Esophagus muscularis mucosa (tissue), 4 donors: ENCODE results near the gene UBE2G2. TPM values are rescaled to one million over a fixed set of nuclear protein-coding genes. Genes with fewer than 3 reads are reported as not detected.

Experiments used
- DNase-seq: peaks from one replicate; pipeline ENCODE4 v3.0.0-alpha.2; 2017; ENCODE audit errors: extremely low spot score
- H3K27ac ChIP-seq, 4 donors: fragments of 200-600 bp; sonication (generic); replicated peaks in 1 of 4; 1 replicate in 3 of 4; 2 replicates in 1 of 4; pipeline ENCODE4 v1.5.1; 2016 to 2019; ENCODE audit warnings: mild to moderate bottlenecking in 1 of 4
- H3K27me3 ChIP-seq, 4 donors: fragments of 200-600 bp; sonication (generic); one replicate each; pipeline versions ENCODE4 v1.5.1 to v1.6.0; 2016 to 2019
- H3K36me3 ChIP-seq, 4 donors: fragments of 200-600 bp; sonication (generic); one replicate each; pipeline ENCODE4 v1.5.1; 2016 to 2019
- H3K4me1 ChIP-seq, 4 donors: fragments of 200-600 bp; sonication (generic); one replicate each; pipeline ENCODE4 v1.5.1; 2016 to 2019
- H3K4me3 ChIP-seq, 4 donors: fragments of 200-600 bp; sonication (generic); 1 replicate in 2 of 4; 2 replicates in 2 of 4; pipeline ENCODE4 v1.5.1; 2016 to 2019; ENCODE audit warnings: mild to moderate bottlenecking in 4 of 4, moderate library complexity in 1 of 4
- H3K9me3 ChIP-seq, 4 donors: fragments of 200-600 bp; sonication (generic); 1 replicate in 3 of 4; 2 replicates in 1 of 4; pipeline ENCODE4 v1.5.1; 2016 to 2019
- EP300 ChIP-seq: sonication (generic); formaldehyde crosslinking; IDR thresholded peaks from one replicate; pipeline ENCODE4 v1.6.1; 2017; ENCODE audit warnings: antibody characterized with exemption
- POLR2A ChIP-seq: fragments of 450-650 bp; IDR thresholded peaks from one replicate; pipeline ENCODE4 v1.6.1; 2017; ENCODE audit warnings: antibody characterized with exemption, moderate library complexity, mild to moderate bottlenecking, low read depth
- POLR2AphosphoS5 ChIP-seq, 2 donors: sonication (generic); formaldehyde crosslinking; IDR thresholded peaks; one replicate each; pipeline ENCODE4 v1.6.1; 2017; ENCODE audit warnings: antibody characterized with exemption in 2 of 2
- WGBS: methylation state at CpG from one replicate; pipeline ENCODE4 v1.1.5; 2018; 5-methylcytosine and 5-hydroxymethylcytosine counted together
- intact Hi-C: fragments of 100-400 bp; cut with DNase I; formaldehyde crosslinking; loops from one replicate; pipeline ENCODE4 v1.15.1; 2023
- total RNA-seq, 4 donors: library from RNA; depleted of rRNA; stranded (reverse); fragments of >200 nt; gene quantifications; one replicate each; pipeline versions ENCODE4 v1.1.0 to v1.2.1, GENCODE V29; 2016
- TF ChIP-seq, protein P1 (sequence below), 3 experiments: fragments of 200-600 bp in 2 of 3; fragments of 450-650 bp in 1 of 3; sonication (generic) in 2 of 3; IDR thresholded peaks; one replicate each; pipeline ENCODE4 v1.5.1; 2017 to 2019; ENCODE audit warnings: antibody characterized with exemption in 3 of 3, mild to moderate bottlenecking in 2 of 3, moderate library complexity in 1 of 3

The UBE2G2 gene
- total RNA-seq, 4 donors from 2014 or later, result 74.4 to 174 (median 81.7) TPM

DNA sequence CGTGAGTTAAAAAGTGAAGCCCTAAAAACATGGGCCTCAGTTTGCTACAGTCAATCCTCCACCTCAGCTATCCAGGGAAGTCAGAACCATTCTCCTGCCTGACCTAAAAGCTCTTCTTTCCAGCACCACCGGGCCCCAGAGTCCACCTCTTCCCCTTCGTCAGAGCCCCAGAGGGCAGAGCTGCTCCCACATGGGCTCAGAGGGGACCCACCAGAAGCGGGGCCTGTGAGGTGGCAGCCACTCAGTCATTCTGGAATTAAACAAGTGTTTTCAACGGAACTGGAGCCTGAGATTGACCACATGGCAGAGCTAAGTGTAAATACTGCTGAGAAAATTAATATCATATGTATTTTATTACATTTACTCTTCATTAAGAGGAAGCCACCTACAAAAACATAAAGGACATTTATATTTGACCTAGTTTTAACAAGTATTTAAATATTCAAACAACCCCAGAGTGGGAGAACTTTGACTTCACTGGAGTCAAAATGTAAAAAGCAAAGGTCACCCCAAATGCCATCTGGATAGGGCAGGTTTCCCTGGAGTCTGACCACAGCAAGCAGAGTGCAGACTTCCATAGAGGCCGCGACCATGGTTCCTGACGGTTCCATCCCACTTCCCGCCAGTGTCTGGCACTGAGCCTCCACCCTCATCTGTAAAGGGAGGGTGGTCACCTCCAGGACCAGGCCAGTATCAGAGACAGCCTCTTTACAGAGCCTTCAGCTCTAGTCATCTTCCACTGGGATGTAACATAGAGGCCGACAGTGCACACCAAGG, 14.4 kb upstream of the UBE2G2 start:
- Histone ChIP-seq H3K36me3 (peaks cover 0 to 32% (median 20%) of the 10 kb centered on the region in 4 donors), H3K4me3 (no peak overlapping the region), H3K27ac (peak overlapping the region in 1 of 4 donors; percentile 30), H3K9me3 (peaks cover 0 to 24% (median 9%) of the 10 kb centered on the region in 4 donors), H3K27me3 (no peaks in the 10 kb centered on the region), H3K4me1 (peaks cover 24 to 51% (median 41%) of the 10 kb centered on the region in 4 donors)
- DNase-seq, result no peak
- intact Hi-C loops, result loop anchor here (5.0 kb wide), 2 partner anchors 56 to 116 kb away; partner anchors contain the start of gene PTTG1IP
- 70% methylated on average over 10 of the region's 10 CpGs for WGBS
- no peak for TF ChIP-seq POLR2A
- TF ChIP-seq EP300, result no peak
- TF ChIP-seq POLR2AphosphoS5 (IDR thresholded peaks at IDR 0.05), result no peak
- TF ChIP-seq, protein P1, sequence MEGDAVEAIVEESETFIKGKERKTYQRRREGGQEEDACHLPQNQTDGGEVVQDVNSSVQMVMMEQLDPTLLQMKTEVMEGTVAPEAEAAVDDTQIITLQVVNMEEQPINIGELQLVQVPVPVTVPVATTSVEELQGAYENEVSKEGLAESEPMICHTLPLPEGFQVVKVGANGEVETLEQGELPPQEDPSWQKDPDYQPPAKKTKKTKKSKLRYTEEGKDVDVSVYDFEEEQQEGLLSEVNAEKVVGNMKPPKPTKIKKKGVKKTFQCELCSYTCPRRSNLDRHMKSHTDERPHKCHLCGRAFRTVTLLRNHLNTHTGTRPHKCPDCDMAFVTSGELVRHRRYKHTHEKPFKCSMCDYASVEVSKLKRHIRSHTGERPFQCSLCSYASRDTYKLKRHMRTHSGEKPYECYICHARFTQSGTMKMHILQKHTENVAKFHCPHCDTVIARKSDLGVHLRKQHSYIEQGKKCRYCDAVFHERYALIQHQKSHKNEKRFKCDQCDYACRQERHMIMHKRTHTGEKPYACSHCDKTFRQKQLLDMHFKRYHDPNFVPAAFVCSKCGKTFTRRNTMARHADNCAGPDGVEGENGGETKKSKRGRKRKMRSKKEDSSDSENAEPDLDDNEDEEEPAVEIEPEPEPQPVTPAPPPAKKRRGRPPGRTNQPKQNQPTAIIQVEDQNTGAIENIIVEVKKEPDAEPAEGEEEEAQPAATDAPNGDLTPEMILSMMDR (IDR thresholded peaks at IDR 0.05), result no peak

DNA sequence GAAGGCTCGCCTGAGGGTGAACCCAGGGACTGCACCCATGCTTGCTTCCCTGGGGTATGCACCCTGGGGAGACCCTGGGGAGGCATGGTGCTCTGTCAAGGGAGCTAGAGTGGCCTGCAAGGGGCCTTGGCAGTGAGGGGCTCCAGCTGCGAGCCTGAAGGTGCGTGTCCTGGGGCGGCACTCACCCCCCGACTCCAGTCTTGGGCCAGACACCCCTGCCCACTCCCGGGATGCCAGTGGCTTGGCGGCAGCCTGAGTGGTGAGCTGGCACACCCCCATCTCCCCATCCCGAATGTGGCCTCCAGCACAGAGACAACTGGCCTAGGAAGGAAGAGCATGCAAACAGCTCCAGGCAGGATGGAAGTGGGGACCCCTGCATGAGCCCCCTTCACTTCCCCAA, 13.6 kb upstream of the UBE2G2 start:
- DNase-seq, result no peak
- peaks cover 0 to 40% (median 27%) of the 10 kb centered on the region in 4 donors for H3K36me3 ChIP-seq
- H3K27ac ChIP-seq, result no peak overlapping the region
- peaks cover 24 to 51% (median 41%) of the 10 kb centered on the region in 4 donors for H3K4me1 ChIP-seq
- no peak overlapping the region for H3K4me3 ChIP-seq
- WGBS, result 67% methylated on average over 4 of the region's 8 CpGs
- TF ChIP-seq, protein P1 (IDR thresholded peaks at IDR 0.05), result no peak
- TF ChIP-seq POLR2A, result no peak
- no peak for TF ChIP-seq POLR2AphosphoS5 (IDR thresholded peaks at IDR 0.05)
- TF ChIP-seq EP300, result no peak
- intact Hi-C loops, result loop anchor here (5.0 kb wide), 2 partner anchors 57 to 117 kb away; partner anchors contain the start of gene PTTG1IP
- no peaks in the 10 kb centered on the region for H3K27me3 ChIP-seq
- H3K9me3 ChIP-seq, result peaks cover 0 to 16% (median 7%) of the 10 kb centered on the region in 4 donors

DNA sequence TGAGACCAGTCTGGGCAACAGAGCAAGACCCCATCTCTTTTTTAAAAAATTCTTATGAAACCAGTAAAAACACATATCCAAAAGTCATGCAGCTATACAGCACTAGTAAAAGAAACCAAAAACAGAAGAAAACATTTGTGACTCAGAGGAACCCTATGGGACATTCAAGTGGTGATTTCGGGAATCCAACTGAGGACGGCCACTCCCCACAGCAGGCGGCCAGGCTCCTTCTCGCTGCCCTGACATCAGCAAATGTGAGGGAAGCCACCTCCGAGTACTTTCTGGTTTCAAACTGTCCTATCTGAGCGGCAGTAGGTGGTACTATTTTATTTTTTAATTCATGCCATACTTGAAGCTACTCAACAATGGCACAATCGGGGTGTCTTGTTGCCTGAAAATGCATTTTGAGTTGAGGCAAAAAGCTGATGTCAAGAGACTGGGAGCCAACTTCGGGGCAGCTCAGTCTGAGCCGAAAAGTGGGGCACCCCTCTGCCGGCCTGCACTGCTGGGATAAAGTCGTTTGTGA, 12.9 kb upstream of the UBE2G2 start:
- no peak overlapping the region for H3K27ac ChIP-seq
- WGBS, result 77% methylated on average over 11 of the region's 11 CpGs
- peaks cover 0 to 46% (median 34%) of the 10 kb centered on the region in 4 donors for H3K36me3 ChIP-seq
- no peaks in the 10 kb centered on the region for H3K27me3 ChIP-seq
- no peak for DNase-seq
- H3K4me3 ChIP-seq, result no peak overlapping the region
- peaks cover 24 to 51% (median 41%) of the 10 kb centered on the region in 4 donors for H3K4me1 ChIP-seq
- intact Hi-C loops, result loop anchor here (5.0 kb wide), 2 partner anchors 58 to 118 kb away; partner anchors contain the start of gene PTTG1IP
- TF ChIP-seq POLR2A (no peak), POLR2AphosphoS5 (IDR thresholded peaks at IDR 0.05) (no peak), EP300 (no peak)
- TF ChIP-seq, protein P1 (IDR thresholded peaks at IDR 0.05), result no peak
- H3K9me3 ChIP-seq, result peaks cover 0 to 11% (median 3%) of the 10 kb centered on the region in 4 donors

DNA sequence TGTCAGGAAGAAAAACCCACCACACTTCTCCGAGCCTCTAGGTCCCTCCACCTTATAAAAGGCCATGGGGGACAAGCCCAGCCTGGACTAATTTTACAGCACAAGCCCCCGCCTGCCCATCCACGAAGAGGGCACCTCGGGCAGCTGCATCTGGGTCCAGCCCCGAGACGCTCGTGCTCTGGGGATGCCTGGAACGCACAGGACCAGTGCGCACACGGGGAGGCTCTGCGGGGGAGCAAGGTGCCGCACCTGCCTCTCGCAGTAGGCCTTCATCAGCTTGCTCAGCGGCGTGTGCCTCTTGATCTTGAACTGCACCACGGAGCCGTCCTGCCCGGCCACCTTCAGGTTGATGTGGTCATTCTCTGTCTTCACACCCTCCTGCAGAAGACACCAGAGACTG, 12.1 kb upstream of the UBE2G2 start:
- no peak overlapping the region for H3K4me3 ChIP-seq
- intact Hi-C loops, result no loop called here
- H3K9me3 ChIP-seq, result peaks cover 0 to 2% (median 0%) of the 10 kb centered on the region in 4 donors
- TF ChIP-seq EP300 (no peak), POLR2A (no peak), POLR2AphosphoS5 (IDR thresholded peaks at IDR 0.05) (no peak)
- TF ChIP-seq, protein P1 (IDR thresholded peaks at IDR 0.05), result no peak
- DNase-seq, result no peak
- WGBS, result 92% methylated on average over 16 of the region's 18 CpGs
- peaks cover 22 to 50% (median 38%) of the 10 kb centered on the region in 4 donors for H3K4me1 ChIP-seq
- peaks cover 3 to 55% (median 42%) of the 10 kb centered on the region in 4 donors for H3K36me3 ChIP-seq
- no peaks in the 10 kb centered on the region for H3K27me3 ChIP-seq
- no peak overlapping the region for H3K27ac ChIP-seq
